LoVo (cell line): Measurements from ENCODE around the gene CRTC3.
A peak's percentile ranks its signal among the peaks of the same experiment; 100 is the strongest.

ENCODE experiments used
- DNase-seq: peaks from one replicate; pipeline ENCODE4 v3.0.0-alpha.2; 2016; ENCODE audit warnings: low spot score

CRTC3 gene

GRCh38 chr15:90595763-90596155, 66.0 kb downstream of the CRTC3 start:
- no peak for DNase-seq

DNA sequence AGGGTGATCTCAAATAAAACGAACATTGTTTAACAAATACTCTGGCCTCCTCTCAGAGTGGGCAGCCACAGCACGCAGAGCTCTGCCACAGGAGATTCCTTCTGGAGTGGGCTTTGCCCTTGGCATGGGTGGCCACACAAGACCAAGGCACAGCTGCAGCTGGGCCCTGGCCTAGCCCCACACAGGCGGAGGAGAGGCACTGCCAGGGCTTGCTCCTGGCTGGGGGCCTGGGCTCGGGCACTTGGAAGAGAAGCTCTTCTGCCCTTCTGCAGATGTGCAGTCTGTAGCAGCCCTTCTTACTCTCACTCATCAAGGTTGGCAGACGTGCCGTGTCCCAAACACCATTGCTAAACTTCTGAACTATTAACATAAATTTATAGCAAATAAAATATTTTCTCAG, 67.2 kb downstream of the CRTC3 start:
- no peak for DNase-seq

DNA sequence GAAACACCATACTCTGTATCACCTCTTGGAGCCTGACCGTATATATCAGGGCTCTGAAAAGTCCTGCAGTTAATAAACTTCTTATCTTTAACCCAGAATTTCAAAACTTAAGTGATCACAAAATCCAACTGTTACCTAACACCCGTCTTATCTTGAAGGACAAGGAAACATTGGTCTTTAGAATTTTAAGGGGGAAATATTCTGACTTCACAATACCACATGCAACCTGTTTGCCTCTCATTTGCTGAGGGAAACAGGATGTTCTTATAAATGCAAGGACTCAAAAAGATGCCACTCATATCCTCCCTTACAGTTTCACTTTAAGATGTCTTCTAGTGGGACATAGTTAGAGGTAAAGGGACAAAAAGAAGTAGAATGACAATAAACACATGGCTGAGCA, 67.9 kb downstream of the CRTC3 start:
- no peak for DNase-seq

GRCh38 chr15:90598031-90598577, 68.4 kb downstream of the CRTC3 start:
- peak; percentile 15 for DNase-seq

GRCh38 chr15:90598679-90599078, 69.0 kb downstream of the CRTC3 start:
- DNase-seq: no peak

- no peak for DNase-seq
Measured at GRCh38 chr15:90599116-90599515, 69.4 kb downstream of the CRTC3 start.

DNA sequence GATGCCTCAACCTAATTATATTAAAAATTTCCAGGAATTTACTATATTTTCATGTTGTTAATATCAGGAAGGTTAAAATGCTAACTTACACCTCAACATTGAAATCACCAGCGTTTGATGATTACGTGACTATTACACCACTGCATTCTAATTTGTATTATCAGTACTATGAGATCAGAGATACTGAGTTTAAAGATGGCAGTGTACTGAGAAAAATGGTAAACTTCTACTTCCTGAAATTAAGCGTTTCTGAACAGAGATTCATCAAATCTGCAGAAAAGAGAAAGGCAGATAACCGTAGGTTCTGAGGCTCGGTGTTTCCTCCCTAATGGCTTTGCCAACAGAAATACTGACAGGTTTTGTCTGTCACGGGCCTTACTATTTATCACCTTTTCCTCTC, 69.9 kb downstream of the CRTC3 start:
- DNase-seq: no peak

GRCh38 chr15:90600954-90601353, 71.2 kb downstream of the CRTC3 start:
- no peak for DNase-seq

GRCh38 chr15:90603893-90604292, 74.2 kb downstream of the CRTC3 start:
- no peak for DNase-seq

GRCh38 chr15:90606641-90607040, 76.9 kb downstream of the CRTC3 start:
- DNase-seq: no peak

- no peak for DNase-seq
Measured at GRCh38 chr15:90607361-90607760, 77.6 kb downstream of the CRTC3 start.

DNA sequence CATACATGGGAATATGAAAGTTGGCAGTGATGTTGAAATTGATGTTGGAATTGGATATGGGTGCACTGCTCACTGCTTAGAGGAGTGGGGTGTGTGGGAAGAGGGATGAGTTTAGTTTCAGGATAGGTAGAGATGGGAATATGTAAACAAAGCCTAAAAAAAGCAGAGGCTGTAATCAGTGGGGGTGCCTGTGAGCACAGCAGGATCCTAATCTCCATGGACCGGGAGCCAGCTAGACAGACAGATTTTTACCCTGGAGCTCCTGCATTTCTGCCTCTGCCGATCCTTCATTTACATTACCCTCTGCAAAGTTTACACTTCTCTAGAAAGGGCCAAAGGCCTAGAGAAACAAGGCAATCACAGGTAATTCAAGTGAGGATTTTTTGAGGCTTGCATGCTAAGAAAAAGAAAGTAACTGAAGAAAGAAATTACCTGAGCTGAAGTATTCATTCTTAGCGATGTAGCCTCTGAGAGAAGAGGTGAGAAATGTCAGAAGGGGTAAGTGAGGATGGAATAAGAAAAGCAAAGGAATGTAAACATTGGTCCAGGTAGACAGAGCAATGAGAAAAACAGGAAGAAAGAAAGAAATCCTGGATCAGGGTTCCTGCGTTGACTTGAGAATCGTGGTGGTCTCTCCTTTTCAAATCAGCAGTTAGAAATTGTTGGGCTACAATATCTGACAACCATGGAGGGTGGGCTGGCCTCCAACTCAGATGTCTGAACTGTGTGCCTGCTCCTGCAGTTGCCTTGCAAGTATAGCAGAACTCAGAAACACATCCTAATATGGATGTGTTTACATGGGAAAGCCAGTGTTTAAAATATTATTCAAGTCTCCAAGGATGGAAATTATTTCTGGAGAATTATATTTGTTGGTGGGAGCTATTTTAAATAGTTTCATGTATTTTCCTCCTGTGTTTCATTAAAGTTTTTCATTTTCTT, 79.8 kb downstream of the CRTC3 start:
- no peak for DNase-seq

DNA sequence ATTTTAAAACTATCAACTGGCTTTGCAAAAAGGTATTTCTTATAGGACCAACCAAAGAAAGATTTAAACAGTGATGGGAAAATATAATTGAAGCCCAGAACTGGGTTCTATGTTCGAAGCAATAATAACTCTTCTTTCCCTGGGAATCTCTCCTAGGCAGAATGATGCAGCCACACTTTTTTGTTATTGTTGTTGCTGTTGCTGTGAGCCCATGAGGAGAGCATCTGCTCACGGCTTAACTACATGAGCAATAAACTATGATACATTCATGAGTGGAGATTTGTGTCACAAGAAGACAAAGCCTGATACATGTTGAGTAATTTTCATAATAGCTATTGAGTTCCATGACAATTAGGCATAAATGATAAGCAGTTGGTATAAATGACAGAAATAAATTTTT, 80.5 kb downstream of the CRTC3 start:
- no peak for DNase-seq

DNA sequence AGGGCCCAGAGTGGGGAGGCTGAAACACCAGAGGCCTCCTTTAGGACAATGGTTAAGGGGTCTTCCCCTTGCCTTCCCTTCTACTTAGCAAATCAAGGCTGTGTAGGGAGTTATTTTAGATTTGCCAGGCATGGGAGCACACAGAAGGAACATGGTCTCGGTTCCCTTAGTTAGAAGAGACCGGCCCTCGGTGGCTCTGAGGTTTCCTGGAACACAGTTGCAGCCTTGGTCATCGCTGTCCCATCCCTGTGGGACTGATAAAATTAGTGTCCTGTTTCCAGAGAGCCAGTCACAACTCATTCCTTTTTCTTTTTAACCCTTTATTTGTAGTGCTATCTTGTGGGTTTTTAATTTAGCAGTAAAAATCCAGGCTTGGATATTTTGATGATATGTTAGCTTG, 81.4 kb downstream of the CRTC3 start:
- no peak for DNase-seq

DNA sequence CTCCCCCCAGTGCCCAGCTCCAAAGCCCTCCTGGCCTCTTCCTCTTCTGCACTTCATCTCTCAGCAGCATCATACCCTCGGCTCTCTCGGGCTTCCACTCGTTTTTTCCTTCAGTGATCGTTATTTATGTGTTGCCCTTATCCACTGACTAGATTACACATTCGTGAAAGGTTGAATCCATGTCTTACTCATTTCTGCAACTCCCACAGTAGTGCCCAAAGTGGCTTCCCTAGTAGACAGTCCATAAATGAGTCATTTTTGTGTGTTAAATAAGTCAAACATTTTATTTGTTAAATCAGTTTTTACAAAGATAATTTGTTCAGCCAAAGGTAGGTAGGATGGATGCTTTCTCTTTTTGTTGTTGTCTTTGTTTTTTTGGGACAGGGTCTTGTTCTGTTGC, 87.4 kb downstream of the CRTC3 start:
- DNase-seq: no peak

DNA sequence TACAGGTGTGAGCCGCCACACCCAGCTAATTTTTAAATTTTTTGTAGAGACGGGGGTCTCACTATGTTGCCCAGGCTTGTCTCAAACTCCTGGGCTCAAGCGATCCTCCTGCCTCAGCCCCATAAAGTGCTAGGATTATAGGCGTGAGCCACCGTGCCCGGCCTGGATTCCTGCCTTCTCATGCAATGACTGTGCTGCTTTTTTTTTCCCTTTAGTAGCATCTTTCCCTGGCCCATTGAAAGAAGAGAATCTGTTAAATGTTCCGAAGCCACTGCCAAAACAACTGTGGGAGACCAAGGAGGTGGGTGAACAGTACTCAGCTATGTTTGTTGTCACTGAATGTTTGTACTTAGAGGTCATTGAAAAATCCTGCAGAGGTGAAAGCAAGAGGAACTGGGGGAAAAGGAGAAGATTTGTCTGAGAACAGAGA, 88.0 kb downstream of the CRTC3 start:
- DNase-seq: no peak

DNA sequence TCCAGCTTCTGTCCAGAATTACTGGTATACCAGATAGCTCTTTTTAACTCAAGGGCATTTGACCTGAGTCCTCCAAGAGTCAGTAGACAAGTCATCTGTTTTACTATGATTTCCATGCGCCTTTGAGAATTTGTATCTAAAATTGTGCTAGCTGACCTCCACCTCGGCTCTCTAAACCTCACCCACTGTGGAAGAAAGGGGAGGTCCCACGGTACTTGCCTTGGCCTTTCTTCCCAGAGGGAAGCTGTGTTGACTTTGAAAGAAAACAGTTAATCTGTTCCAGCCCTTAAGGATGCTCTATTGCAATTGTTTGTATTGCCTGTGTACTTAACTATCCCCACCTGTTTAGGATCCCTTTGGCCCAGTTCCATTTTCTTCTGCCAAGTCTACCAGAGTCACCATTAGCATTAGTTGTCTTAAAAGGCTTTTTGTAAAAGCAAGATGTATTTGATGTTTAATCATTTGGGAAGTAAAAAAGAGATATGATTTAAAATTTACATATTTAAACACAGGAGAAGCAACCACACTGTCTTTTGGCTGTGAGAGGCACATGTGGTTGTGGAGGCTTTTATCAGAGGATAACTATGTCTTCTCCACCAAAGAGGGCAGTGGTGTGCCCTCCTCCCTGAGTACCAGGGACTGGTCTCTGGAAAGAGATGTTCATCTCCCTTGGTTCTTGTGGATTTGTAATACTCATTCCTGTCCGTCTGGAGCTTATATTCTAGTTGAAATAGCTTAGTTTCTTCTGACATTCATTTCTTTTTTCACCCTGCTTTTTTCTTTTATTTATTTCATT, 88.8 kb downstream of the CRTC3 start:
- DNase-seq: no peak

- no peak for DNase-seq
Measured at GRCh38 chr15:90619468-90619867, 89.7 kb downstream of the CRTC3 start.

DNA sequence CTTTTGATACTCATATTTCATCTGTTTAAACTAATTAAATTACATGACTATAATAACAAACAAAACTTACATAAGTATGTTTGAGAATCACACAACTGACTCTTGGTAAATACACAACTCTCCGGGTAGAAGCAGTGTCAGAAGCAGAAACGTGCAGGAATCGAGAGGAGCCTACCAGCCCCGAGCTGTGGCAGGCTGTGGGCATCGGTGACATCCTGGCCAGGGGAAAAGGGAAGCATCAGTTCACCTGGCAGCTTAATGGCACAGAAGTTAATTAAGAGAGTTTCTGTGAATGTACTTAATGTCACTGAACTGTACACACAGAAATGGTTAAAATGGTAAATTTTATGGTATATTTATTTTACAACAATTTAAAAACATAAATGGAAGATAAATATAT, 90.2 kb downstream of the CRTC3 start:
- DNase-seq: no peak

DNA sequence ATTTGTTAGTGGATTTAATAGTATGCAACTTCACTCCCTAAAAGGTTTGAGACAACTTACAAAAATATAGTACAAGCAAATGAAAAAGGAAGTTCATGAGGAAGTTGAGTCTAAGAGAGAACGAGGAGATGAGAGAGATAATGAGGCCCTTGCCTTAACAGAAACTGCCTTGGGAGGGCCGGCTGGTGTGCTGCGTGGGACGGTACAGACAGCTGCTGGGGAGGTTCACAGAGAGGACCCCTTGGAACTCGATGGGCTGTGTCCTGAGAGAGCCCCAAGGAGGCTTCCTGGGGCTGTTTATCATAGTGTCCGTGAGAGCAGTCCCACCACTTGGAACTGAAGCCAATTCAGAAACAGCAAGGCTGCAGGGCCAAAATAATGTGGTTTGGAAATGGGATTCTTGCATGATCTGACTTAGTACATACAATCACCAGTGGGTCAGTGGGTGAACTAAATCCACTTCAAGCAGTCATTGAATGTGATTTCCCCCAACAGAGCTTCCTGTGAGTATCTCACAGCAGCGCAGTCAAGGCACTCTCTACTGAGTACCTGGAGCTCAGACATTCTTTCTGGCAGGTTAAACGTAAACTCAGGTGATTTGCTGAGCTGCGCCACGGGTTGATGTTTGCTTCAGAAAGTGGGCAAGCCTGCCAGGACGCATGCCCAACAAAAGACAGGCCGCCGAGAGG, 90.8 kb downstream of the CRTC3 start:
- no peak for DNase-seq

DNA sequence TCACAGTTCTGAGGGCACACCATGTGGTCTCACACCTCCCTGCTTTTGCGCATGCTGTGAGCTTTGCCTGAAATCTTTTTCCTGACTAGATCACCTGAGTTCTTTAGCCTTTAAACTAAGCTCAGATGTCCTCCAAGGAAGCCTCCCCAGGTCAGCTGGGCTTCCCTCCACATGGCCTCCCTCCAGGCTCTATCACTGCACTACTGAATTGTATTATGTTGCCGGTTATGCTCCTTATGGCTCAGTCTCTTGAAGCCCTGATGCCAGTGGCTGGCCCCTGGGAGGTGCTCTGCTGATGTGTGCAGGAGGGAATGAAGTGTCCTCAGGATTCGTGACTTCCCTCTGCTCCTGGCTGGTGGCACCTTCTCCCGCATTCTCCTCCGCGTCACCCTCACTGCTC, 94.1 kb downstream of the CRTC3 start:
- no peak for DNase-seq

- no peak for DNase-seq
Measured at GRCh38 chr15:90624278-90624981, 94.7 kb downstream of the CRTC3 start.
